ENCODE results near the gene MKI67. TPM values are rescaled to one million over a fixed set of nuclear protein-coding genes. Genes with fewer than 3 reads are reported as not detected.

Gene MKI67
- total and polyA plus RNA-seq, 2 donors (not counting 3 experiments of a cell fraction or from before 2014, with no cell fraction given): 16.2 to 125 TPM

- Histone ChIP-seq H3K9ac (replicated peaks; ENCODE audit: extremely low read depth, insufficient read depth, low read length) (no peak overlapping the region), H3K4me2 (ENCODE audit: insufficient read depth, low read length) (no peak overlapping the region), H3K4me3 (replicated peaks in 1 of 3; ENCODE audit: insufficient read depth in 1 of 3, low read depth in 1 of 3, low read length in 3 of 3) (no peak overlapping the region), H3K79me2 (ENCODE audit: control insufficient read depth, insufficient read depth, low read length) (peaks cover 68% of the 10 kb centered on the region), H3K27me3 (ENCODE audit: control insufficient read depth in 2 of 2, insufficient read depth in 2 of 2, low read length in 2 of 2) (no peaks in the 10 kb centered on the region), H3K9me1 (replicated peaks; ENCODE audit: control insufficient read depth, extremely low read depth, insufficient read depth, low read length) (no peaks in the 10 kb centered on the region), H2AFZ (ENCODE audit: low read depth, low read length) (no peak overlapping the region), H3K9me3 (replicated peaks; ENCODE audit: control insufficient read depth, insufficient read depth, low read length) (no peaks in the 10 kb centered on the region), H4K20me1 (replicated peaks; ENCODE audit: control insufficient read depth, extremely low read depth, insufficient read depth, low read length) (peaks cover 2% of the 10 kb centered on the region), H3K4me1 (ENCODE audit: control insufficient read depth, extremely low read depth, insufficient read depth, low read length) (no peaks in the 10 kb centered on the region), H3K36me3 (ENCODE audit: control insufficient read depth in 2 of 2, extremely low read depth in 1 of 2, insufficient read depth in 2 of 2, low read length in 2 of 2) (peaks cover 0 to 63% of the 10 kb centered on the region in 2 experiments), H3K27ac (ENCODE audit: insufficient read depth, low read depth, low read length) (no peak overlapping the region)
- dilution Hi-C loops (cut with MboI; ENCODE audit: extremely low pct_ligation_motif_present, low sequenced_read_pairs): no loop called here
- no TSS peak for BruUV-seq (replicated peaks)
- intact Hi-C loops (cut with micrococcal nuclease): no loop called here
- ChIA-PET POLR2A (no interaction called here), CTCF (interaction anchor here (1.1 to 1.3 kb wide), 3 partner anchors 11 to 37 kb away, joined by 3 to 4 read pairs (median 3); no protein-coding TSS in a partner anchor)
- FAIRE-seq (no peak), DNase-seq (ENCODE audit: low read depth, low spot score) (no peak)
- TF ChIP-seq CTCF (IDR thresholded peaks at IDR 0.05; ENCODE audit: extremely low read depth in 1 of 2, insufficient read depth in 1 of 2, low read depth in 1 of 2, low read length in 2 of 2): no peak
- no peak for TF ChIP-seq GATA2 (IDR thresholded peaks at IDR 0.05; ENCODE audit: insufficient read depth, insufficient read length, low read depth, low read length)
- TF ChIP-seq MYC (IDR thresholded peaks at IDR 0.05; ENCODE audit: low read depth, low read length): no peak
- no peak for TF ChIP-seq FOS (IDR thresholded peaks at IDR 0.05; ENCODE audit: borderline replicate concordance, insufficient read depth, low read length)
- TF ChIP-seq POLR2A (IDR thresholded peaks at IDR 0.05; ENCODE audit: low read depth, low read length): no peak
- no peak for TF ChIP-seq POLR2AphosphoS5 (IDR thresholded peaks at IDR 0.05; ENCODE audit: insufficient read depth, low read depth, low read length)
- TF ChIP-seq JUN (IDR thresholded peaks at IDR 0.05; ENCODE audit: borderline replicate concordance, insufficient read depth, insufficient read length, low read depth): no peak
- no peak for TF ChIP-seq MAX (IDR thresholded peaks at IDR 0.05; ENCODE audit: insufficient read depth, insufficient read length)
- TF ChIP-seq EZH2 (IDR thresholded peaks at IDR 0.05; ENCODE audit: borderline replicate concordance, low read depth, low read length, severe bottlenecking): no peak
These were observed 11.3 kb downstream of the MKI67 start for GRCh38 chr10:128114901-128115300.
